Measurements from ENCODE around the gene HK1.
"Not testable (repeated sequence)": the region's sequence is repeated elsewhere in the genome, so short reads cannot be mapped to it uniquely, and the experiment has no call there.

HK1 gene

GRCh38 chr10:69308304-69308703 lies 30.0 kb downstream of the HK1 start:
- DNase-seq (ENCODE audit: low read depth in 1 of 2, low spot score in 1 of 2) = not testable (repeated sequence)

GRCh38 chr10:69311309-69311708 lies 33.0 kb downstream of the HK1 start:
- DNase-seq (ENCODE audit: low read depth in 1 of 2, low spot score in 1 of 2) = no peak

GRCh38 chr10:69312528-69312927 lies 34.2 kb downstream of the HK1 start:
- DNase-seq (ENCODE audit: low read depth in 1 of 2, low spot score in 1 of 2) = no peak

GRCh38 chr10:69315100-69315542 lies 36.8 kb downstream of the HK1 start:
- DNase-seq (ENCODE audit: low read depth in 1 of 2, low spot score in 1 of 2) = no peak

GRCh38 chr10:69315610-69316312 lies 37.5 kb downstream of the HK1 start:
- no peak for DNase-seq (ENCODE audit: low read depth in 1 of 2, low spot score in 1 of 2)

- no peak for DNase-seq (ENCODE audit: low read depth in 1 of 2, low spot score in 1 of 2)
These were observed 38.2 kb downstream of the HK1 start for GRCh38 chr10:69316313-69317059.

GRCh38 chr10:69317175-69317604 lies 38.9 kb downstream of the HK1 start:
- no peak for DNase-seq (ENCODE audit: low read depth in 1 of 2, low spot score in 1 of 2)

- no peak for DNase-seq (ENCODE audit: low read depth in 1 of 2, low spot score in 1 of 2)
These were observed 39.4 kb downstream of the HK1 start for GRCh38 chr10:69317626-69318105.

- peak; percentile 81 to 82 for DNase-seq (ENCODE audit: low read depth in 1 of 2, low spot score in 1 of 2)
These were observed 40.0 kb downstream of the HK1 start for GRCh38 chr10:69318106-69318866.

- DNase-seq (ENCODE audit: low read depth in 1 of 2, low spot score in 1 of 2) = peak; percentile 43 to 77
These were observed 40.8 kb downstream of the HK1 start for GRCh38 chr10:69318867-69319727.

GRCh38 chr10:69319841-69320316 lies 41.6 kb downstream of the HK1 start:
- no peak for DNase-seq (ENCODE audit: low read depth in 1 of 2, low spot score in 1 of 2)

- DNase-seq (ENCODE audit: low read depth in 1 of 2, low spot score in 1 of 2) = no peak
These were observed 42.2 kb downstream of the HK1 start for GRCh38 chr10:69320521-69320920.

GRCh38 chr10:69321039-69321715 lies 42.9 kb downstream of the HK1 start:
- DNase-seq (ENCODE audit: low read depth in 1 of 2, low spot score in 1 of 2) = no peak

GRCh38 chr10:69321865-69322264 lies 43.6 kb downstream of the HK1 start:
- DNase-seq (ENCODE audit: low read depth in 1 of 2, low spot score in 1 of 2) = no peak

GRCh38 chr10:69322346-69322745 lies 44.0 kb downstream of the HK1 start:
- DNase-seq (ENCODE audit: low read depth in 1 of 2, low spot score in 1 of 2) = not testable (repeated sequence)

GRCh38 chr10:69323622-69324021 lies 45.3 kb downstream of the HK1 start:
- no peak for DNase-seq (ENCODE audit: low read depth in 1 of 2, low spot score in 1 of 2)

GRCh38 chr10:69324583-69324982 lies 46.3 kb downstream of the HK1 start:
- DNase-seq (ENCODE audit: low read depth in 1 of 2, low spot score in 1 of 2) = no peak

GRCh38 chr10:69325637-69326523 lies 47.6 kb downstream of the HK1 start:
- not testable (repeated sequence) for DNase-seq (ENCODE audit: low read depth in 1 of 2, low spot score in 1 of 2)

- DNase-seq (ENCODE audit: low read depth in 1 of 2, low spot score in 1 of 2) = no peak
These were observed 48.4 kb downstream of the HK1 start for GRCh38 chr10:69326692-69327091.

All from activated CD4-positive, alpha-beta T cell treated with anti-CD3 and anti-CD28 coated beads, Interleukin-2, amount 50 U/mL, for 24 hours (primary cell).